Left ventricle myocardium inferior (tissue), 1 donor: Measurements from ENCODE around the gene SPATA1. TPM values are rescaled to one million over a fixed set of nuclear protein-coding genes. Genes with fewer than 3 reads are reported as not detected.

ENCODE experiments used
- DNase-seq: peaks from one replicate; pipeline ENCODE4 v3.0.0-alpha.2; 2020
- H3K27ac ChIP-seq: fragments of 200-600 bp; replicated peaks from 2 replicates; pipeline ENCODE4 v1.8.0; 2021
- H3K27me3 ChIP-seq: fragments of 200-600 bp; 2 replicates; pipeline ENCODE4 v1.8.0; 2021; ENCODE audit warnings: low read depth
- H3K36me3 ChIP-seq: fragments of 200-600 bp; 2 replicates; pipeline ENCODE4 v1.8.0; 2021
- H3K4me1 ChIP-seq: fragments of 200-600 bp; 2 replicates; pipeline ENCODE4 v1.8.0; 2021
- H3K4me3 ChIP-seq: fragments of 200-600 bp; 2 replicates; pipeline ENCODE4 v1.8.0; 2021; ENCODE audit warnings: mild to moderate bottlenecking, moderate library complexity
- H3K9me3 ChIP-seq: fragments of 200-600 bp; replicated peaks from 2 replicates; pipeline ENCODE4 v1.8.0; 2021
- CTCF ChIP-seq: fragments of 200-600 bp; IDR thresholded peaks from 2 replicates; pipeline ENCODE4 v1.8.0; 2021; ENCODE audit warnings: antibody characterized with exemption, mild to moderate bottlenecking, borderline replicate concordance
- intact Hi-C: fragments of 100-400 bp; cut with micrococcal nuclease; formaldehyde crosslinking; loops from one replicate; pipeline ENCODE4 v1.11.0; 2022
- total RNA-seq: library from RNA; stranded (reverse); fragmentation: NEBNext Ultra II Directional; extraction: Animal tissue kit (Norgen Biotek cat#: 25700); gene quantifications from one replicate; pipeline ENCODE4 v1.2.1, GENCODE V29; 2021
- donor health status: DM: no; HTN: yes; CAD: no; lungs with severe emphysema.

Gene SPATA1
- total RNA-seq, 1 donor from 2014 or later: 0.66 TPM

DNA sequence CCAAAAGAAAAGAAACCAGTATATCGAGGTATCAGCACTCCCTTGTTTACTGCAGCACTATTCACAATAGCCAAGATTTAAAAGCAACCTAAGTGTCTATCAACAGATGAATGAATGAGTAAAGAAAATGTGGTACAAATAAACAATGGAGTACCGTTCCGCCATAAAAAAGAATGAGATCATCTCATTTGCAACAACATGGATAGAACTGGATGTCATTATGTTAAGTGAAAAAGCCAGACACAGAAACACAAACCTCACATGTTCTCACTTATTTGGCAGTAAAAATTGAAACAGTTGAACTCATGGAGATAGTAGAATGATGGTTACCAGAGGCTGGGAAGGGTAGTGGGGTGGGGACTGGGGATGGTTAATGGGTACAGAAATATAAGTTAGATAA lies 4.5 kb downstream of the SPATA1 start:
- DNase-seq: no peak
- no peaks in the 10 kb centered on the region for H3K27me3 ChIP-seq
- intact Hi-C loops: no loop called here
- no peak overlapping the region for H3K4me3 ChIP-seq
- H3K27ac ChIP-seq: no peak overlapping the region
- peaks cover 5% of the 10 kb centered on the region for H3K36me3 ChIP-seq
- peaks cover 16% of the 10 kb centered on the region for H3K9me3 ChIP-seq
- no peak for TF ChIP-seq CTCF
- peaks cover 15% of the 10 kb centered on the region for H3K4me1 ChIP-seq

GRCh38 chr1:84524590-84524989 lies 18.4 kb downstream of the SPATA1 start:
- Histone ChIP-seq H3K27me3 (no peaks in the 10 kb centered on the region), H3K9me3 (no peaks in the 10 kb centered on the region), H3K4me1 (no peaks in the 10 kb centered on the region), H3K36me3 (peaks cover 11% of the 10 kb centered on the region), H3K27ac (no peak overlapping the region), H3K4me3 (no peak overlapping the region)
- intact Hi-C loops: no loop called here
- no peak for DNase-seq
- TF ChIP-seq CTCF: no peak

- H3K9me3 ChIP-seq: no peaks in the 10 kb centered on the region
- H3K27ac ChIP-seq: no peak overlapping the region
- no peaks in the 10 kb centered on the region for H3K27me3 ChIP-seq
- H3K4me1 ChIP-seq: no peaks in the 10 kb centered on the region
- H3K36me3 ChIP-seq: peaks cover 11% of the 10 kb centered on the region
- DNase-seq: no peak
- intact Hi-C loops: no loop called here
- no peak for TF ChIP-seq CTCF
- H3K4me3 ChIP-seq: no peak overlapping the region
Measured at GRCh38 chr1:84525779-84526178, 19.6 kb downstream of the SPATA1 start.

DNA sequence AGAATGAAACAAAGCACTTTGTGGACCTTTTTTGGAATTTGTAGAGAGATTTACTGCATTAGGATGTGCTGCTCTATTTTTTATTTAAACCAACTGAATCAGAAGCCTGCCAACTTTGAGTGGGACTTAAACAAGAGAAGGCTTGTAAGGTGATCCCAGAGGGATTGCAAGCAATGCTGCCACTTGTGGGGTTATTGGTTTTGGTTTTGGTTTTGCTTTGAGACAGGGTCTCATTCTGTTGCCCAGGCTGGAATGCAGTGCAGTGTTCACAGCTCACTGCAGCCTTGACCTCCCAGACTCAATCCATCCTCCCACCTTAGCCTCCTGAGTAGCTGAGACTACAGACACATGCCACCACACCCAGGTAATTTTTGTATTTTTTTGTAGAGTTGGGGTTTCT lies 32.4 kb downstream of the SPATA1 start:
- intact Hi-C loops: no loop called here
- no peak for TF ChIP-seq CTCF
- Histone ChIP-seq H3K27me3 (no peaks in the 10 kb centered on the region), H3K27ac (no peak overlapping the region), H3K4me3 (no peak overlapping the region), H3K4me1 (no peaks in the 10 kb centered on the region), H3K9me3 (no peaks in the 10 kb centered on the region), H3K36me3 (peaks cover 12% of the 10 kb centered on the region)
- DNase-seq: no peak

DNA sequence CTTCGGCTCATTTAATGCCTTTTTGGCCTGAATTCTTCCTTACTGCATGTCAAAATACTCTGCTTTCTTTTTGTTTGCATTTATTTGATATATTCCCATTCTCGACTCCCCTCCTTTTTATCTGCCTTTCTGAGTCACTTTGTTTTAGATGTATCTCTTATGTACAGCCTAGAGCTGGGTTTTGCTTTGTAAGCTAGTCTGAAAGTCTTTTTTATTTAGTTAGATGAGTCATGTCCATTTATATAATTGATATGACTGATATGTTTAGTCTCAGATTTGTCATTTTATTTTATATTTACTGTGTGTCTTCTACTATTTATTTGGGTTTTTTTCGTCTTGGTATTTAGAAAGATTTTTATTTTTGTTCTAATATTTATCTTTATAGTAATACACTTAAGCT lies 33.8 kb downstream of the SPATA1 start:
- H3K4me3 ChIP-seq: no peak overlapping the region
- H3K27me3 ChIP-seq: no peaks in the 10 kb centered on the region
- H3K36me3 ChIP-seq: peaks cover 12% of the 10 kb centered on the region
- no peaks in the 10 kb centered on the region for H3K9me3 ChIP-seq
- H3K4me1 ChIP-seq: no peaks in the 10 kb centered on the region
- no peak overlapping the region for H3K27ac ChIP-seq
- no peak for DNase-seq
- intact Hi-C loops: no loop called here
- TF ChIP-seq CTCF: no peak

DNA sequence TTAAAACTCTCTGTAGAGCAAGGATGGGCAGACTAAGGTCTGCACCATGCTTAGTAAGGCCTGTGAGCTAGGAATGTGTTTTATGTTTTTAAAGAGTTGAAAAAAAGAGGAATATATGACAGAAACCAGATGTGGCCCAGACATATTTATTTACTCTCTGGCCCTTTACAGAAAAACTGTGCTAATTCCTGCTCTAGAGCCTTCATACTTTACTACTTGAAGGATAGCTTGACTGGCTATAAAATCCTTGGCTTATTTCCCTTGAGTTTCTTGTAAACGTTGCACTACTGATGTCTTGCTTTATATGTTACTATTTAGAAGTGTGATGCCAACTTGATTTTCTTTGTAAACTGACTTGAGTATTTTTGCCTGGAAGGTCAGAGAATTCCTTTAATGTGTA lies 34.6 kb downstream of the SPATA1 start:
- no peak for DNase-seq
- Histone ChIP-seq H3K4me1 (no peaks in the 10 kb centered on the region), H3K27me3 (no peaks in the 10 kb centered on the region), H3K9me3 (no peaks in the 10 kb centered on the region), H3K4me3 (no peak overlapping the region), H3K36me3 (peaks cover 12% of the 10 kb centered on the region), H3K27ac (no peak overlapping the region)
- TF ChIP-seq CTCF: no peak
- intact Hi-C loops: no loop called here
